ENCODE results near the gene OSBPL2. TPM values are rescaled to one million over a fixed set of nuclear protein-coding genes. Genes with fewer than 3 reads are reported as not detected.

Gene OSBPL2
- total RNA-seq (2014; rRNA removed; shearing (Covaris generic)): 10.5 and 14.9 TPM in 2 replicates

- Histone ChIP-seq H3K9me3 (replicated peaks) (no peaks in the 10 kb centered on the region), H3K4me3 (peak within 1 kb of the TSS; percentile 56), H3K27ac (no peak within 1 kb of the TSS), H3K27me3 (replicated peaks) (peaks cover 4% of the 10 kb centered on the region; the same call in 1 of the 2 replicates), H3K4me1 (replicated peaks) (peaks cover 8% of the 10 kb centered on the region), H3K36me3 (peaks cover 7% of the 10 kb centered on the region; the same call in 1 of the 2 replicates)
- DNase-seq (ENCODE audit: low read depth in 1 of 2, low spot score in 2 of 2): peak; percentile 98 to 100
Measured at GRCh38 chr20:62237801-62238568, at the start of gene OSBPL2. Gene OSBPL2, plus strand, starts transcription at chr20:62238521. Its CDS starts 17,664 bp downstream, at chr20:62256185.

- Histone ChIP-seq H3K27ac (no peak overlapping the region), H3K27me3 (replicated peaks) (no peaks in the 10 kb centered on the region), H3K9me3 (replicated peaks) (no peaks in the 10 kb centered on the region), H3K4me1 (replicated peaks) (no peaks in the 10 kb centered on the region), H3K36me3 (peaks cover 26% of the 10 kb centered on the region), H3K4me3 (no peak overlapping the region)
- no peak for DNase-seq (ENCODE audit: low read depth in 1 of 2, low spot score in 2 of 2)
Measured at GRCh38 chr20:62190639-62191411, 47.5 kb upstream of the OSBPL2 start.

GRCh38 chr20:62191781-62192559, 46.4 kb upstream of the OSBPL2 start:
- Histone ChIP-seq H3K4me3 (no peak overlapping the region), H3K27ac (no peak overlapping the region), H3K9me3 (replicated peaks) (no peaks in the 10 kb centered on the region), H3K27me3 (replicated peaks) (no peaks in the 10 kb centered on the region), H3K36me3 (peaks cover 29% of the 10 kb centered on the region), H3K4me1 (replicated peaks) (no peaks in the 10 kb centered on the region)
- no peak for DNase-seq (ENCODE audit: low read depth in 1 of 2, low spot score in 2 of 2)

GRCh38 chr20:62192635-62193034, 45.7 kb upstream of the OSBPL2 start:
- Histone ChIP-seq H3K9me3 (replicated peaks) (no peaks in the 10 kb centered on the region), H3K4me1 (replicated peaks) (no peaks in the 10 kb centered on the region), H3K27ac (no peak overlapping the region), H3K36me3 (peaks cover 30% of the 10 kb centered on the region), H3K27me3 (replicated peaks) (no peaks in the 10 kb centered on the region), H3K4me3 (no peak overlapping the region)
- DNase-seq (ENCODE audit: low read depth in 1 of 2, low spot score in 2 of 2): no peak

- Histone ChIP-seq H3K27ac (no peak overlapping the region), H3K9me3 (replicated peaks) (no peaks in the 10 kb centered on the region), H3K27me3 (replicated peaks) (no peaks in the 10 kb centered on the region), H3K4me3 (no peak overlapping the region), H3K4me1 (replicated peaks) (no peaks in the 10 kb centered on the region), H3K36me3 (peaks cover 38% of the 10 kb centered on the region)
- no peak for DNase-seq (ENCODE audit: low read depth in 1 of 2, low spot score in 2 of 2)
Measured at GRCh38 chr20:62193079-62194025, 45.0 kb upstream of the OSBPL2 start.

- H3K9me3 ChIP-seq (replicated peaks): no peaks in the 10 kb centered on the region
- peaks cover 45% of the 10 kb centered on the region for H3K36me3 ChIP-seq
- H3K27me3 ChIP-seq (replicated peaks): no peaks in the 10 kb centered on the region
- no peak overlapping the region for H3K27ac ChIP-seq
- DNase-seq (ENCODE audit: low read depth in 1 of 2, low spot score in 2 of 2): no peak
- H3K4me3 ChIP-seq: no peak overlapping the region
- no peaks in the 10 kb centered on the region for H3K4me1 ChIP-seq (replicated peaks)
Measured at GRCh38 chr20:62195075-62195405, 43.3 kb upstream of the OSBPL2 start.

- H3K27me3 ChIP-seq (replicated peaks): no peaks in the 10 kb centered on the region
- no peaks in the 10 kb centered on the region for H3K9me3 ChIP-seq (replicated peaks)
- no peak overlapping the region for H3K4me3 ChIP-seq
- no peak for DNase-seq (ENCODE audit: low read depth in 1 of 2, low spot score in 2 of 2)
- peaks cover 45% of the 10 kb centered on the region for H3K36me3 ChIP-seq
- H3K27ac ChIP-seq: no peak overlapping the region
- H3K4me1 ChIP-seq (replicated peaks): no peaks in the 10 kb centered on the region
Measured at GRCh38 chr20:62195736-62196135, 42.6 kb upstream of the OSBPL2 start.

GRCh38 chr20:62196286-62196685, 42.0 kb upstream of the OSBPL2 start:
- H3K27me3 ChIP-seq (replicated peaks): no peaks in the 10 kb centered on the region

GRCh38 chr20:62197311-62197710, 41.0 kb upstream of the OSBPL2 start:
- no peak overlapping the region for H3K4me3 ChIP-seq
- H3K9me3 ChIP-seq (replicated peaks): no peaks in the 10 kb centered on the region
- H3K27me3 ChIP-seq (replicated peaks): no peaks in the 10 kb centered on the region
- no peak overlapping the region for H3K27ac ChIP-seq
- no peaks in the 10 kb centered on the region for H3K4me1 ChIP-seq (replicated peaks)
- H3K36me3 ChIP-seq: peaks cover 58% of the 10 kb centered on the region
- no peak for DNase-seq (ENCODE audit: low read depth in 1 of 2, low spot score in 2 of 2)

More at GRCh38 chr20:62196286-62196685, 42.0 kb upstream of the OSBPL2 start:
- Histone ChIP-seq H3K27ac (no peak overlapping the region), H3K9me3 (replicated peaks) (no peaks in the 10 kb centered on the region), H3K36me3 (peaks cover 48% of the 10 kb centered on the region), H3K4me3 (no peak overlapping the region), H3K4me1 (replicated peaks) (no peaks in the 10 kb centered on the region)
- DNase-seq (ENCODE audit: low read depth in 1 of 2, low spot score in 2 of 2): no peak

- Histone ChIP-seq H3K27me3 (replicated peaks) (no peaks in the 10 kb centered on the region), H3K4me1 (replicated peaks) (no peaks in the 10 kb centered on the region), H3K36me3 (peaks cover 61% of the 10 kb centered on the region), H3K9me3 (replicated peaks) (no peaks in the 10 kb centered on the region), H3K27ac (no peak overlapping the region), H3K4me3 (no peak overlapping the region)
- DNase-seq (ENCODE audit: low read depth in 1 of 2, low spot score in 2 of 2): no peak
Measured at GRCh38 chr20:62197801-62198200, 40.5 kb upstream of the OSBPL2 start.

- no peaks in the 10 kb centered on the region for H3K4me1 ChIP-seq (replicated peaks)
- no peaks in the 10 kb centered on the region for H3K9me3 ChIP-seq (replicated peaks)
- no peaks in the 10 kb centered on the region for H3K27me3 ChIP-seq (replicated peaks)
- DNase-seq (ENCODE audit: low read depth in 1 of 2, low spot score in 2 of 2): no peak
- H3K36me3 ChIP-seq: peaks cover 62% of the 10 kb centered on the region
- no peak overlapping the region for H3K27ac ChIP-seq
- H3K4me3 ChIP-seq: no peak overlapping the region
Measured at GRCh38 chr20:62198496-62198895, 39.8 kb upstream of the OSBPL2 start.

GRCh38 chr20:62198931-62199330, 39.4 kb upstream of the OSBPL2 start:
- Histone ChIP-seq H3K9me3 (replicated peaks) (no peaks in the 10 kb centered on the region), H3K4me1 (replicated peaks) (no peaks in the 10 kb centered on the region), H3K4me3 (no peak overlapping the region), H3K36me3 (peaks cover 63% of the 10 kb centered on the region), H3K27me3 (replicated peaks) (no peaks in the 10 kb centered on the region), H3K27ac (no peak overlapping the region)
- DNase-seq (ENCODE audit: low read depth in 1 of 2, low spot score in 2 of 2): no peak

Data from SJSA1 (cell line).